Coronary artery (tissue), 2 donors: ENCODE results near the gene TAS2R13.

Experiments
- DNase-seq: peaks from one replicate; pipeline ENCODE4 v3.0.0-alpha.2; 2017; ENCODE audit warnings: low spot score
- H3K27ac ChIP-seq, 2 donors: fragments of 200-600 bp; sonication (generic); one replicate each; pipeline ENCODE4 v1.5.1; 2016 to 2019
- H3K4me3 ChIP-seq: fragments of 200-600 bp; sonication (generic); 2 replicates; pipeline ENCODE4 v1.5.1; 2016; ENCODE audit warnings: mild to moderate bottlenecking, moderate library complexity
- TF ChIP-seq, protein P1 (sequence below): fragments of 200-600 bp; sonication (generic); IDR thresholded peaks from one replicate; pipeline ENCODE4 v1.5.1; 2019; ENCODE audit warnings: antibody characterized with exemption

TAS2R13 gene, protein sequence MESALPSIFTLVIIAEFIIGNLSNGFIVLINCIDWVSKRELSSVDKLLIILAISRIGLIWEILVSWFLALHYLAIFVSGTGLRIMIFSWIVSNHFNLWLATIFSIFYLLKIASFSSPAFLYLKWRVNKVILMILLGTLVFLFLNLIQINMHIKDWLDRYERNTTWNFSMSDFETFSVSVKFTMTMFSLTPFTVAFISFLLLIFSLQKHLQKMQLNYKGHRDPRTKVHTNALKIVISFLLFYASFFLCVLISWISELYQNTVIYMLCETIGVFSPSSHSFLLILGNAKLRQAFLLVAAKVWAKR

GRCh38 chr12:10909462-10909861 lies at the start of gene TAS2R13:
TSS of gene TAS2R13 (minus strand) at chr12:10909562. CDS start at chr12:10909298, 264 bp downstream.
- no peak for DNase-seq
- Histone ChIP-seq H3K4me3 (no peak within 1 kb of the TSS), H3K27ac (no peak within 1 kb of the TSS)
- TF ChIP-seq, protein P1, sequence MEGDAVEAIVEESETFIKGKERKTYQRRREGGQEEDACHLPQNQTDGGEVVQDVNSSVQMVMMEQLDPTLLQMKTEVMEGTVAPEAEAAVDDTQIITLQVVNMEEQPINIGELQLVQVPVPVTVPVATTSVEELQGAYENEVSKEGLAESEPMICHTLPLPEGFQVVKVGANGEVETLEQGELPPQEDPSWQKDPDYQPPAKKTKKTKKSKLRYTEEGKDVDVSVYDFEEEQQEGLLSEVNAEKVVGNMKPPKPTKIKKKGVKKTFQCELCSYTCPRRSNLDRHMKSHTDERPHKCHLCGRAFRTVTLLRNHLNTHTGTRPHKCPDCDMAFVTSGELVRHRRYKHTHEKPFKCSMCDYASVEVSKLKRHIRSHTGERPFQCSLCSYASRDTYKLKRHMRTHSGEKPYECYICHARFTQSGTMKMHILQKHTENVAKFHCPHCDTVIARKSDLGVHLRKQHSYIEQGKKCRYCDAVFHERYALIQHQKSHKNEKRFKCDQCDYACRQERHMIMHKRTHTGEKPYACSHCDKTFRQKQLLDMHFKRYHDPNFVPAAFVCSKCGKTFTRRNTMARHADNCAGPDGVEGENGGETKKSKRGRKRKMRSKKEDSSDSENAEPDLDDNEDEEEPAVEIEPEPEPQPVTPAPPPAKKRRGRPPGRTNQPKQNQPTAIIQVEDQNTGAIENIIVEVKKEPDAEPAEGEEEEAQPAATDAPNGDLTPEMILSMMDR, result no peak

GRCh38 chr12:10957741-10958140 lies 48.4 kb upstream of the TAS2R13 start:
- no peak overlapping the region for H3K27ac ChIP-seq
- DNase-seq, result no peak
- TF ChIP-seq, protein P1, result no peak
- no peak overlapping the region for H3K4me3 ChIP-seq

DNA sequence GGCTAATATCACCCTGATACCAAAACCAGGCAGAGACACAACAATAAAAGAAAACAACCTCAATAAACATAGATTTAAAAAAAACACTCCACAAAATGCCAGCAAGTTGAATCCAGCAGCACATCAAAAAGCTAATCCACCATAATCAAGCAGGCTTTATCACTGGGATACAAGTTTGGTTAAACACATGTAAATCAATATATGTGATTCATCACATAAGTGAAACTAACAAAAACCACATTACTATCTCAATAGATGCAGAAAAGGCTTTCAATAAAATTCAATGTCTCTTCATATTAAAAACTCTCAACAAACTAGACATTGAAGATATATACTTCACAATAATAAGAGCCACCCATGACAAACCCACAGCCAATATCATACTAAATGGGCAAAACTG lies 46.7 kb upstream of the TAS2R13 start:
- TF ChIP-seq, protein P1, result no peak
- Histone ChIP-seq H3K27ac (no peak overlapping the region), H3K4me3 (no peak overlapping the region)
- DNase-seq, result no peak

DNA sequence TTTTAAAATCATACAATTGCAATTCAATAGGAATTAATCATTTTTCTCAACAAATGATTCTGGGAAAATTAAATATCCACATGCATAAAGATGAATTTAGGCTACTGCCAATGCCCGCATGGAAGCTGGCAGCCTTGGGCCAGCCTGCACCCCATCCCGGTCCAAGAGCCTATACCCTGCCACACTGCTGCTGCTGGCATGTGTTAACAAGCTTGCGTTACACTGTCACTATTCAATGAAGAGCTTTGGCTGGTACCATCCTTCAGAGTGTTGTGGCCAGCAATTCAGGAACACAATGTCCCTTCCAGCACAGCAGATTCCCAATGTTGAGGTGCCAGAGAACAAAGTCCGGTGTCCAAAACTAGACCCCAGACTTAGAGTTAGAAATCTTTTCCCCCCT lies 43.3 kb upstream of the TAS2R13 start:
- TF ChIP-seq, protein P1, result no peak
- no peak for DNase-seq
- Histone ChIP-seq H3K4me3 (no peak overlapping the region), H3K27ac (no peak overlapping the region)

- no peak overlapping the region for H3K4me3 ChIP-seq
- no peak overlapping the region for H3K27ac ChIP-seq
- TF ChIP-seq, protein P1, result no peak
- DNase-seq, result no peak
These were observed 33.8 kb upstream of the TAS2R13 start for GRCh38 chr12:10943167-10943566.

DNA sequence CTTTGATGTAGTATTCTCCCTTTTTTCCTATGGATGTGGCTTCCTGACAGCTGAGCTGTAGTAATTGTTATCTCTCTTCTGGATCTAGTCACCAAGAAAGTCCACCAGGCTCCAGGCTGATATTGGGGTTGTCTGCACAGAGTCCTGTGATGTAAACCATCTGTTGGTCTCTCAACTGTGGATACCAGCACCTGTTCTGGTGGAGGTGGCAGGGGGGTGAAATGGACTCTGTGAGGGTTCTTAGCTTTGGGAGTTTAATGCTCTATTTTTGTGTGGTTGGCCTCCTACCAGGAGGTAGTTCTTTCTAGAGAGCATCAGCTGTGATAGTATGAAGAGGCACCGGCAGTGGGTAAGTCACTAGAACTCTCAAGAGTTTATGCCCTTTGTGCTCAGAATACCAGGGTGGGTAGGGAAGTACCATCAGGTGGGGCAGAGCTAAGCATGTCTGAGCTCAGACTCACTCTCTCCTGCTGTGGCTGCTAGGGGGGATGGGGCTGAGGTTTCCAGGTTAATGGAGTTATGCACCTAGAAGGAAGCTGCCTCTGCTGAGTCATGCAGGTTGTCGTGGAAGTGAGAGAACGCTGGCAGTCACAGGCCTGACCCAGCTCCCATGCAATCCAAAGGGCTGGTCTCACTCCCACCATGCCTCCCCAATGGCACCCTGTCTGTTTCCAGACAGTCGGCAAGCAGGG lies 32.7 kb upstream of the TAS2R13 start:
- DNase-seq, result no peak
- Histone ChIP-seq H3K4me3 (no peak overlapping the region), H3K27ac (no peak overlapping the region)
- TF ChIP-seq, protein P1, result no peak

GRCh38 chr12:10941369-10941768 lies 32.0 kb upstream of the TAS2R13 start:
- H3K27ac ChIP-seq, result no peak overlapping the region
- H3K4me3 ChIP-seq, result no peak overlapping the region
- no peak for DNase-seq
- TF ChIP-seq, protein P1, result no peak
